NK-92 (cell line): ENCODE data around the gene PTCD3.
A peak's percentile ranks its signal among the peaks of the same experiment; 100 is the strongest.

Source experiments
- DNase-seq: peaks from one replicate; lab custom pipeline; 2025; ENCODE audit not compliant: unreplicated experiment; lab: John Stamatoyannopoulos, UW

The PTCD3 gene

DNA sequence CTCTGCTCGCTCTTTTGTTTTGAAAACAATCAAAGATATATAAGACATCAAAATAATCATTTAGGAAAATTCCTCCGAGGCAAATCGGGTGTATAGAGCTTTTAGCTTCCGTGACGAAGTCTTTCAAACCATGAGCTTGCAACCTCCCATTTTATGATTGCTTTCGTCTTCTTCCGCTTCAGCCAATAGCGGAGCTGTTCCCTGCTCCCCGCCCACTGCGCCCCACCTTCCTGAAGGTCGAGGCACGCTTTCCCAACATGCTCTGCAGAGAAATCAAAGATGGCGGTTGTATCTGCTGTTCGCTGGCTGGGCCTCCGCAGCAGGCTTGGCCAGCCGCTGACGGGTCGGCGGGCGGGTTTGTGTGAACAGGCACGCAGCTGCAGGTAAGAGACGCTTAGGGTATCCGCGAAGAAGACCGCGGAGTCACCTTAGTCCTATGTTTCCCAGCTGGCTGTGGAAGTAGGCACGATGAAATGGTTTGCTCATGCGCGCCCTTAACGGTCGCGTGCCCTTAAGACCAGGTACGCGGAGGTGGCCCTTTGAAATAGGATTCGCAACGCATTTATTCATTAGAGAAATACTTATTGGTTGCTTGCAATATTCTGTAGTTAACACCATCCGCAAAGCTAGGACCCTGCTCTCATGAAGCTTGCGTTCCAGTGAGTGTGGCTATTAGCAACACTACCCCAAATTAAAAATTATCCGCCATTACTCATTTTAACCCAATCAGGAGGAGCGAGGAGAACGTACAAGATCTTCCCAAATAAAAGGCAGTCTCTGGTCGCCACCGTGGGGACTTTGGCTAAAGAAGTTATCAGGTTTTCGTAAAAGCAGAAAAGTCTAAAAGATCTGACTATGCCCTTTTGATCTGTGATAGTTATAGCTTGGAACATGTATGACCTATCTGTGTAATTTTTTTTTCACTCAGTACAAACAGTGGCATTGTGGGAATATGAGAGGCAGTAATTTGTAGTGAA lies at the start of gene PTCD3:
PTCD3 (plus strand) TSS at position 267 of the 977 bp plus-strand sequence; CDS start at position 280, 13 bp downstream.
- DNase-seq, result peak; percentile 58

GRCh38 chr2:86056590-86057331 lies 49.3 kb upstream of the PTCD3 start:
- DNase-seq, result no peak

DNA sequence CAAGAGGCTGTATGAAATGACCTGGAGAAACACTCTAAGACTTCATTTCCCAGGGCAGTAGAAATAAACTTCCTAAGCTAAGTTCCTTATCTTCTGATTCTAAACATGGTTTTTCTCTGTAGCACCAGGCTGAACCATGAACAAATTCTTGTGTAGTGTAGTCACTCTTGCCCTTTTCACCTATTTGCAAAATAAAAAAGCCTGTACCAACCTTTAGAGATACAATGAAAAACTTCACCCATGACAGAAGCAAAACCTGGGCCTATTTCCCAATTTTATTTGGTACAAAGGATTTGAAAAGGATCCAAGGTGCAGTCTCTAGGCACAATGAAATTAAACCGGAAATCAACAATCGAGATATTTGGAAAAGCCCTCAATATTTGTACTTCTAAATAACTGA lies 44.0 kb upstream of the PTCD3 start:
- DNase-seq, result no peak

DNA sequence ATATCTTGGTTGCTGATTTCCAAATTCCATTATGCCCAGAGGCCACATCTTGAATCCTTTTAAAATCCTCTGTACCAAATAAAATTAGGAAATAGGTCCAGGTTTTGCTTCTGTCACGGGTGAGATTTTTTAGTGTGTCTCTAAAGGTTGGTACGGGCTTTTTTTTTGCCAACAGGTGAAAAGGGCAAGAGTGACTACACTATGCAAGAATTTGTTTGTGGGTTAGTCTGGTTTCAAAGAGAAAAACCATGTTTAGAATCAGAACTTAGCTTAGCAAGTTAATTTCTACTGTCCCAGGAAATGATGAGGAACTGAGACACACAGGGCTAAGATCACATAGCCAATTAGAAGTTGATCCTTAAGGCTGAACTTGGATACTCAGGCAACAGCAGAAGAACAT lies 42.0 kb upstream of the PTCD3 start:
- DNase-seq, result no peak

- no peak for DNase-seq
These were observed 40.5 kb upstream of the PTCD3 start for GRCh38 chr2:86065512-86065911.

DNA sequence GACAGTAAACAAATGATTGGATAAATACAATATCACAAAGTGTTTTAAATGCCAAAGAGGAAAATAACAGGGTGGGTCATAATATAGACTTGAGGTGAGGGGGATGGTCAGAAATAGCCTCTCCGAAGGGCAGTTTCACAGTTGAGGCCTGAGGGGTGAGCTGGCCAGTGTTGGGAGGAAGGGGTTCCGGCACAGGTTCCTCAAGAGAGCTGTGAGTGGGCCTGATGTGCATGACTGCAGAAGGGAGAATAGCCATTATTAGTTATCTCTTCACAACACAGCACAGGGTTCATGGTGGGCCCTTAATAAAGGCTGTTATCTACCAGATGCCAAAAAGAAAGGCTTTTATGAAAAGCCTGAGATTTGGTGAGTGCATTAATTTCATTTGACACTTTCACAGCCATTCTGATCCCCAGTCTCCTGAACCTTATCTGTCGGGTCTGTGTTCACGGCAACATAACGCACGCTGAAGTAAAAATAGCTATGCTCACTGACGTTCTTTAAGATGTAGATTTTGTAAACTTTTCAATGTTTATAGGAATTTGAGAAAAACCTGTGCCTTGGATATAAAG lies 39.9 kb upstream of the PTCD3 start:
- DNase-seq, result no peak

- DNase-seq, result no peak
These were observed 39.1 kb upstream of the PTCD3 start for GRCh38 chr2:86066915-86067314.

- no peak for DNase-seq
These were observed 37.9 kb upstream of the PTCD3 start for GRCh38 chr2:86068136-86068588.

- no peak for DNase-seq
These were observed 37.4 kb upstream of the PTCD3 start for GRCh38 chr2:86068648-86069047.

DNA sequence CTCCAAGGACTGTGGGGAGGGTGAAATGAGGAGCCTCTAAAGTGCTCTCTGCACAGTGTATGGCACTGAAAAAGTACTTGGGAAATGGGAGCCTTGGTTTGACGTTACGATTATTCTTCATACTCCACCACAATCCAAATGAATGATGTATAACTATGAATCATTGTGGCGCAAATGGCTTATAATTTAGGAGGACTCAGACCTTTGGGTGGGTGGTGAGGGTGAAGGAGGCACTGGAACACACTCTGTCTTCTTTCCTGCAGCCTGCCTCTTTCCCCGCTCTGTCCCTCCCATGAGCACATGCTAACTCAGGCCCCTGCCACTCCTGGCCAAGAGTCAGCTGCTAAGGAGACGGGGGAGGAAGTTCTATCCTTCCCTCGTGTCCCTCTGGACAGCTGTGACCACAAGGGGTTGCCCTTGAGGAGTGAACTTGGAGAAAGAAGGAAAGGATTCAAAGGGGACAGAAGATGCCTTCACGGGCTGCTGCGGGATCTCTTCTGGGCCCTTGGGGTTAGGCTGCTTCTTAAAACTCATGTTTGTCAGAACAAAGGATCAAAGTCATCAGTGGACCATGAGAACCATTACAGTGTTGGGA lies 36.8 kb upstream of the PTCD3 start:
- no peak for DNase-seq

- DNase-seq, result no peak
These were observed 36.2 kb upstream of the PTCD3 start for GRCh38 chr2:86069783-86070339.

DNA sequence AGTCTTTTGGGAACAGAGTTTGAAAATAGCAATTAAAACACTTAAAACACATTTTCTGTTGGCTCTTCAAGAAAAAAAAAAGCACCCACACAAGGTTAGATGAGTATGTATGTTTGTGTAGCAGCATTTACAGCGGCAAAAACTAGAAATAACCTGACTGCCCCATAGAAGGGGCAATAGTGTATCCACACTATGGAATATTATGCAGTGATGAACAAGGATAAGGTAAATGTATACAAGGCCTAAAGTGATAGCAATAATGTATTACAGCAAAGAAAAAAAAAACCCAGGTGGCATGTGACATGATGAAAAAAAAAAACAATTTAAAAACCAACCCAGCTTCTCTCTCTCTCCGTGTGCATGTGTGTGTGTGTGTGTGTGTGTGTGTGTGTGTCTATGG lies 35.2 kb upstream of the PTCD3 start:
- DNase-seq, result no peak

DNA sequence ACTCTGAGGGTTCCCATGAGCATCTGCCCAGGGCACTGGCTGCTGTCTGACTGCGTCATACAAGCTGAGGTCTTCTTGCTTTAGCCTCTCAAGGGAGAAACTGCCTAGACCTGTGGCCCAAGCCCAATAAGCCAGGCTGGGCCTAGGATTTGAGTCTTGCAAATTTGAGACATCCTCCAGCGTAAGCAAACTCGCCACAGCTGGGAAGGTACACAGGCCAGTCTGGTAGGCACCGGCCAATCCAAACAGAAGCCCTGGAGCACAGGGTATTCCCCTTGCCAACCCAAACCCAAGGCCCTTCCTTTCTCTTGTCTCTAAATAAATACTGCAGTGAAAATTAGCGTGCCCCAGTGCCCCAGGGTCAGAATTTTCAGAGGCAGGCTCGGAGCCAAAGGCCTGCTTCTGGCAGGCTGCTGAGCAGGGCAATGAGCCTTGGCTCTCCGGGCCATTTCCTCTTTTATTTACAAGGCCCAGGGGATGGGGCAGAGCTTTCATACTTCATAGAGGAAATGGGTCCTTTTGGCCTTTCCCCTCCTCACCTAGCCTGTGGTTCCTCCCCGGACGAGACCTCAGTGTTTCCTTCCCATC lies 33.7 kb upstream of the PTCD3 start:
- no peak for DNase-seq

GRCh38 chr2:86073225-86073624 lies 32.8 kb upstream of the PTCD3 start:
- no peak for DNase-seq

DNA sequence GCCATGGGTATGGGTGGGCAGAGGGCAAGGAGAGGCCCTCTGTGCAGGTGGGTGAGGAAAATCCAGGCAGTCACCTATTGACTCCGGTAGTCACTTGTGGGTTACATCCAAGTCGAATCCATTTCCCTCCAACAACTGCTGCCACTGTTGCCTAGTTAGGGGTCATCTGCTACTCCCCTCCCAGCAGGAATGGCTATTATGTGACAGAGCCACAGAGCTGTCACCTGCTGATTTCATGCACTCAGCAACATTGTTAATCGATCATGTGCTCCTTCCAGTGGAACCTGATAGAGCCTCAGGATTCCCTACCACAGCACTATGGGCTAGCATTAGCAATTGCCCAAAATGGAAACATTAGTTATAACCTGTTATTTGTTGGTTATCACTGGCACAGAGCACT lies 31.8 kb upstream of the PTCD3 start:
- DNase-seq, result no peak

GRCh38 chr2:86074811-86075210 lies 31.2 kb upstream of the PTCD3 start:
- DNase-seq, result no peak

- DNase-seq, result no peak
These were observed 30.1 kb upstream of the PTCD3 start for GRCh38 chr2:86075886-86076285.

GRCh38 chr2:86078774-86079545 lies 27.1 kb upstream of the PTCD3 start:
- DNase-seq, result no peak

GRCh38 chr2:86079981-86080911 lies 25.8 kb upstream of the PTCD3 start:
- DNase-seq, result peak; percentile 15
